ENCODE results near the gene EAF1. TPM values are rescaled to one million over a fixed set of nuclear protein-coding genes. Genes with fewer than 3 reads are reported as not detected.

The EAF1 gene
- total and polyA plus RNA-seq, 12 donors = 2.3 to 12.4 (median 8.3) TPM

- Histone ChIP-seq H3K4me3 (no peak overlapping the region), H3K9me3 (no peaks in the 10 kb centered on the region), H3K36me3 (peaks cover 0 to 97% (median 54%) of the 10 kb centered on the region in 9 donors), H3K27me3 (no peaks in the 10 kb centered on the region), H3K27ac (peak overlapping the region in 1 of 10 donors; percentile 66), H3K4me1 (peaks cover 0 to 47% (median 5%) of the 10 kb centered on the region in 9 donors)
- no peak for TF ChIP-seq CTCF (IDR thresholded peaks at IDR 0.05)
- no peak for ATAC-seq
- intact Hi-C loops (cut with DNase I) = loop anchor here in 2 of 10 donors (10.0 kb wide), 1 partner anchor 115 kb away; no protein-coding TSS in a partner anchor
- no peak for DNase-seq
Observed at GRCh38 chr3:15439476-15439875, 12.1 kb downstream of the EAF1 start.

- intact Hi-C loops (cut with DNase I) = no loop called here
- no peaks in the 10 kb centered on the region for H3K9me3 ChIP-seq
- no peak overlapping the region for H3K4me3 ChIP-seq
- H3K27ac ChIP-seq = peak overlapping the region in 1 of 10 donors; percentile 66
- H3K4me1 ChIP-seq = peaks cover 0 to 47% (median 5%) of the 10 kb centered on the region in 9 donors
- H3K27me3 ChIP-seq = no peaks in the 10 kb centered on the region
- ATAC-seq (peak in 1 of 8 donors; percentile 26), DNase-seq (no peak)
- peaks cover 0 to 89% (median 43%) of the 10 kb centered on the region in 9 donors for H3K36me3 ChIP-seq
- TF ChIP-seq CTCF (IDR thresholded peaks at IDR 0.05) = no peak
- 61 to 77% methylated on average over 4 of the region's 4 CpGs for WGBS, 2 donors
Observed at GRCh38 chr3:15440891-15441290, 13.5 kb downstream of the EAF1 start.

DNA sequence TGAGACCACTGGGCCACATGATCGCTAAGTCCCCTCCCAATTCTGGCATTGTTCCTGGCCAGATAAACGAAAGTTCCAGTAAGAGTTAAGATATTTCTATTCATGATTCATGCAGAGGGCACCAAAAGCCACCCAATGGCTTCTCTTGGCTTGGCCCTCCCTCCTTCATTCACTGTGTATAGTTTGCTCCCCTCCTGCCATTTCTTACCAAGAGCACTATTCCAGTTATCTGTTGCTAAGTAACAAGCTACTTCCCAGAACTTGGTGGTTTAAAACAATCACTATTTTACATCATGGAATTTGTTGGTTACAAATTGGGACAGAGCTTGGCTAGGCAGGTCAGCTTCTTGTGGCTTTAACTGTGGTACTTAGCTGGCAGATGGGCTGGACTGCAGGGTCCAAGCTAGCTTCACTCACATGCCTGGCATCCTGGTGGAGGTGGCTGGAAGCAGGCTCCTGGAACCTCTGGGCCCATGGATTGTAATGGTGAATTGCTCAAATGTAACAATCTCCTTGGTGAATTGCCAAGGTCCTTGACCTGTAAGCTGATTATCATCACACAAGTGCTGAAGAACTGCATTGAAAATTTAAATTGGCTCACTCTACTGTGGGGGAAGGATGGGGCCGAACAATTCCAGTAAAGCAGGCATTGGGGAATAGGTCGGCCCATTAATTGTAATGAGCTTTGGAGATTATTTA, 16.6 kb downstream of the EAF1 start:
- DNase-seq (no peak), ATAC-seq (no peak)
- H3K4me1 ChIP-seq = peaks cover 0 to 39% (median 5%) of the 10 kb centered on the region in 9 donors
- intact Hi-C loops (cut with DNase I) = no loop called here
- TF ChIP-seq CTCF (IDR thresholded peaks at IDR 0.05) = no peak
- no peak overlapping the region for H3K4me3 ChIP-seq
- H3K27me3 ChIP-seq = no peaks in the 10 kb centered on the region
- 72 to 79% methylated on average over 4 of the region's 4 CpGs for WGBS, 2 donors
- H3K36me3 ChIP-seq = peaks cover 0 to 60% (median 20%) of the 10 kb centered on the region in 9 donors
- no peaks in the 10 kb centered on the region for H3K9me3 ChIP-seq
- peak overlapping the region in 1 of 10 donors; percentile 47 for H3K27ac ChIP-seq

DNA sequence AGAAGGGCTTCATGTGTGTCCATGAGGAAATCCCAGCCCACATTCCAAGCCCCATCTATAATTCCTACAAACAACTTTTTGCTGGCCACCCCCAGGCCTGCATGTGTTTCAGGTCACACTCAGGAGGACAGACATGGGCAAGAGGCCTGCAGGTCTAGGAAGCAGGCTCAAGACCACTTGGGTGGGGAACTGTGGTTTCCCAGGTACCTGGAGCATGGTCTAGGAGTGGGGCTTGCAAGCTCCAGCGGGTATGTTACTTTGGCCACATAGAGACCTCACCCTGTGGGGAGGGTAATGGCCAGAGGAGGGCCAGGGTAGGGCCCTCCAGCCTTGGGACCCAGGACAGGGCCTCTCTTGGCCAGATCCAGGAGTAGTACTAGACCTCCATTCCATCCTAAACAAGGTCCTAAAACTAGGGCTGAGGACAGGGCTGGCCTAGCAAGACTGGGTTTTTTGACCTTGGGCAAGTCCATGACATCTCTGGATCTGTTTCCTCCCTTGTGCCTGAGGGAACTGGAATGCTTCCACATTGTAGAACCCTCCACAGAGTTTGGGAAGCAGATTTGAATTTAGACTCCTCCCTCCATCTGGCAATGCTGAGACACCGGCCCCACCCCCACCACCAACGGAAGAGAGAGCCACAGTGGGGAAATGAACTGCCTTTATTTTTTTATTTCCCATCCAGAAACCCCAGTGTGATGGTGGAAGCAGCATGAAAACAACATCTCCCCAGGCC, 22.3 kb downstream of the EAF1 start:
- TF ChIP-seq CTCF (IDR thresholded peaks at IDR 0.05) = no peak
- Histone ChIP-seq H3K36me3 (peaks cover 0 to 33% (median 0%) of the 10 kb centered on the region in 9 donors), H3K27ac (no peak overlapping the region), H3K9me3 (no peaks in the 10 kb centered on the region), H3K4me3 (no peak overlapping the region), H3K4me1 (no peaks in the 10 kb centered on the region), H3K27me3 (no peaks in the 10 kb centered on the region)
- 88 to 91% methylated on average over 3 of the region's 3 CpGs for WGBS, 2 donors
- intact Hi-C loops (cut with DNase I) = no loop called here
- DNase-seq (no peak), ATAC-seq (no peak)
